HFF-Myc (cell line): ENCODE results near the gene NPBWR2.
"Not testable (repeated sequence)": the region's sequence is repeated elsewhere in the genome, so short reads cannot be mapped to it uniquely, and the experiment has no call there.

Experiments
- DNase-seq: peaks from one replicate; pipeline ENCODE4 v3.0.0-alpha.2; 2011; ENCODE audit warnings: low read depth; ENCODE audit errors: extremely low read depth
- H3K4me3 ChIP-seq: replicated peaks from 2 replicates; pipeline ENCODE4 v1.5.1; 2011; ENCODE audit warnings: low read depth, mild to moderate bottlenecking, control low read depth, low read length
- CTCF ChIP-seq: IDR thresholded peaks from 2 replicates; pipeline ENCODE4 v1.5.1; 2012; ENCODE audit warnings: mild to moderate bottlenecking, low read depth, low read length, control low read depth; ENCODE audit errors: missing control alignments

The NPBWR2 gene

GRCh38 chr20:64093013-64093503 is 14.3 kb downstream of the NPBWR2 start:
- H3K4me3 ChIP-seq = no peak overlapping the region
- TF ChIP-seq CTCF = no peak
- no peak for DNase-seq

GRCh38 chr20:64092258-64093012 is 14.9 kb downstream of the NPBWR2 start:
- no peak overlapping the region for H3K4me3 ChIP-seq
- TF ChIP-seq CTCF = no peak
- no peak for DNase-seq

GRCh38 chr20:64091770-64092169 is 15.6 kb downstream of the NPBWR2 start:
- TF ChIP-seq CTCF = no peak
- no peak overlapping the region for H3K4me3 ChIP-seq
- no peak for DNase-seq

- no peak for DNase-seq
- TF ChIP-seq CTCF = no peak
- no peak overlapping the region for H3K4me3 ChIP-seq
Measured at GRCh38 chr20:64091340-64091739, 16.0 kb downstream of the NPBWR2 start.

GRCh38 chr20:64090165-64090564 is 17.2 kb downstream of the NPBWR2 start:
- no peak for DNase-seq
- no peak overlapping the region for H3K4me3 ChIP-seq
- TF ChIP-seq CTCF = no peak

- H3K4me3 ChIP-seq, DNase-seq: not testable (repeated sequence)
Measured at GRCh38 chr20:64088586-64088985, 18.8 kb downstream of the NPBWR2 start.

GRCh38 chr20:64087226-64087825 is 20.0 kb downstream of the NPBWR2 start:
- not testable (repeated sequence) for DNase-seq

GRCh38 chr20:64086801-64087200 is 20.6 kb downstream of the NPBWR2 start:
- DNase-seq = no peak
- no peak overlapping the region for H3K4me3 ChIP-seq
- no peak for TF ChIP-seq CTCF

More at GRCh38 chr20:64087226-64087825, 20.0 kb downstream of the NPBWR2 start:
- not testable (repeated sequence) for H3K4me3 ChIP-seq
